HepG2 (cell line): ENCODE measurements around the gene SCAPER.

ENCODE experiments used
- POLR2AphosphoS5 ChIP-seq: IDR thresholded peaks from 2 replicates; pipeline ENCODE4 v1.6.1; 2012; ENCODE audit warnings: low read depth, low read length
- ZNF318 ChIP-seq: sonication (generic); formaldehyde crosslinking; IDR thresholded peaks from 2 replicates; pipeline ENCODE4 v1.4.0; 2020; ENCODE audit warnings: mild to moderate bottlenecking, missing genetic modification reagents
- ZNF550 ChIP-seq: sonication (generic); formaldehyde crosslinking; IDR thresholded peaks from 2 replicates; pipeline ENCODE4 v1.4.0; 2020; ENCODE audit warnings: mild to moderate bottlenecking, missing genetic modification reagents, borderline replicate concordance
- ZNF7 ChIP-seq: IDR thresholded peaks from 2 replicates; pipeline ENCODE4 v1.6.1; 2016; ENCODE audit warnings: missing biosample characterization, missing genetic modification reagents

DNA sequence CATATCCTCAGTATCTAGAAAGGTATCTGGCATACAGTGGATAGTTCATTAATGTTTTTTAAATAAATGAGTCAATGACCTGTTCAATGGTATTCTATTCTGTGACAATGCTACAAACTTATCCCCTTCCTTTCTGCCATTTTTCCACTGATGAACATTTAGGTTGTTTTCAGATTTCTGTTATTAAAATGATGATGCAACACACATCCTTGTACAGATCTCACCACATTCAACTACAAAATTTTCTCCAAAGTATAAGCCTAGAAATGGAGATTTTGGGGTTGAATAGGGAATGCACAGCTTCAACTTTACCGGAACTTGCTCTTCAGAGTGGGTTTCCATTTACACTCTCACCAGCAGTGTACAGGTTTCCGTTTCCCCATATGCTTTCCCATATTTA lies 358.3 kb downstream of the SCAPER start:
- TF ChIP-seq POLR2AphosphoS5 (no peak), ZNF318 (CRISPR knock-in tag) (no peak), ZNF550 (CRISPR knock-in tag) (no peak), ZNF7 (CRISPR knock-in tag) (no peak)
